Measurements from ENCODE around the gene TRPC4. TPM values are rescaled to one million over a fixed set of nuclear protein-coding genes. Genes with fewer than 3 reads are reported as not detected.

TRPC4 gene
- total and polyA plus RNA-seq, 12 donors, result 0.24 to 22.5 (median 0.78) TPM

DNA sequence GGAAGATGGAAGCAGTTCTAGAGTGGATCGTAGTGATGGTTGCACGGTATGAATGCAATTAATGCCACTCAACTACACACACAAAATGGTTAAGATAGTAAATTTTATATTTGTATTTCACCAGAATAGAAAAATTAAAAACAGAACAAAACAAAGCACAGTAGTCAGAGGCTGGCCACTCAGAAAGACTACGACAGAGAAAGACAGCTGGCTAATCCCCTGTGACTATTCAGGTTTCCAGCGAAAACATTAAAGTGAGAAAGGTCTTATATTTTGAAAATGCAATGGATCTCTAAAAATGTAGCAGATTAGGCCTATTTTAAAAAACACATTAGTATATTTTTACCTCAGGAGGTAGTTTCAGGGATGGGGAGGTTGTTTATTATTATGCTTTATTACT is 139.7 kb downstream of the TRPC4 start:
- no peaks in the 10 kb centered on the region for H3K9me3 ChIP-seq (replicated peaks in 1 of 3)
- TF ChIP-seq, protein P1, sequence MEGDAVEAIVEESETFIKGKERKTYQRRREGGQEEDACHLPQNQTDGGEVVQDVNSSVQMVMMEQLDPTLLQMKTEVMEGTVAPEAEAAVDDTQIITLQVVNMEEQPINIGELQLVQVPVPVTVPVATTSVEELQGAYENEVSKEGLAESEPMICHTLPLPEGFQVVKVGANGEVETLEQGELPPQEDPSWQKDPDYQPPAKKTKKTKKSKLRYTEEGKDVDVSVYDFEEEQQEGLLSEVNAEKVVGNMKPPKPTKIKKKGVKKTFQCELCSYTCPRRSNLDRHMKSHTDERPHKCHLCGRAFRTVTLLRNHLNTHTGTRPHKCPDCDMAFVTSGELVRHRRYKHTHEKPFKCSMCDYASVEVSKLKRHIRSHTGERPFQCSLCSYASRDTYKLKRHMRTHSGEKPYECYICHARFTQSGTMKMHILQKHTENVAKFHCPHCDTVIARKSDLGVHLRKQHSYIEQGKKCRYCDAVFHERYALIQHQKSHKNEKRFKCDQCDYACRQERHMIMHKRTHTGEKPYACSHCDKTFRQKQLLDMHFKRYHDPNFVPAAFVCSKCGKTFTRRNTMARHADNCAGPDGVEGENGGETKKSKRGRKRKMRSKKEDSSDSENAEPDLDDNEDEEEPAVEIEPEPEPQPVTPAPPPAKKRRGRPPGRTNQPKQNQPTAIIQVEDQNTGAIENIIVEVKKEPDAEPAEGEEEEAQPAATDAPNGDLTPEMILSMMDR (IDR thresholded peaks at IDR 0.05), result no peak
- no peak for TF ChIP-seq POLR2A (IDR thresholded peaks at IDR 0.05)
- H3K36me3 ChIP-seq (replicated peaks in 1 of 2), result no peaks in the 10 kb centered on the region
- no peak for DNase-seq
- no peak overlapping the region for H3K4me3 ChIP-seq
- WGBS, 4 donors, result 83 to 87% (median 86%) methylated on average over 4 of the region's 4 CpGs
- H3K4me1 ChIP-seq (replicated peaks in 1 of 2), result no peaks in the 10 kb centered on the region
- intact Hi-C loops (cut with DNase I), result no loop called here
- no peak overlapping the region for H3K27ac ChIP-seq
- no peaks in the 10 kb centered on the region for H3K27me3 ChIP-seq

DNA sequence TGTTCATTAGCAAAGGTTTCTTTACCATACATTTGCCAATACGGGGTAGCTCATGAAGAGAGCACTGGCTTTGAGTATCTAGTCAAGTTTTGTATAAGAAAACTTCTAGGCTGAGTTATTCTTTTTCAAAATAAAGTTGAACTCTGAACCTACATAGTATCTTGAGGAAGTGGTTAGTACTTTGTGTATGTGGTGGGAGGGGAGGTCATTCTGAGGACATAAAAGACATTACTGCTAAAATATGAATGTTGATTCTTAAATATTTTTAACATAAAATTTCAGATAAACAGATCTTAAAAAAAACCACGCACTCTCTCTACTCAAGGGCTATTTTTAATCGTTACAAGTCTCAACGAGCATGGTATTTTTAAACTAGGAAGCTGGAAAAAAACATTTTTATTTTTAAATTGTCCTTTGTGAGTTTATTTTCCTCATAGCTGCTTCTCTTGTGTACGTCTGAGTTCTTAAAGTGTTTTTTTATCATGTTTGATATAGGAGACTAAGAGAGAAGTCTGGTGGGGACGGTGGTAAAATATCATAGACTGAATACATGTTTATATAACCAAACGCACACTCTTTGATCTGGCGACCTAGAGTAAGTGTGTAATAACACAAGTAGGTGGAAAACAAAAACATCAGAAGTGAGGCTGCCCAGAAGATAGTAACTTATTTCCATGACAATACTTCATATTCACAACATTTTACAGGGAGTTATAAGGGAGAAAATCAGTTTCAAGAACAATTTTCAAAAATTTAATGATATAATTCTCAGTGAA is 153.0 kb downstream of the TRPC4 start:
- DNase-seq, result no peak
- Histone ChIP-seq H3K9me3 (replicated peaks in 1 of 3) (no peaks in the 10 kb centered on the region), H3K27me3 (no peaks in the 10 kb centered on the region), H3K4me3 (no peak overlapping the region), H3K4me1 (replicated peaks in 1 of 2) (no peaks in the 10 kb centered on the region), H3K36me3 (replicated peaks in 1 of 2) (no peaks in the 10 kb centered on the region), H3K27ac (no peak overlapping the region)
- TF ChIP-seq, protein P1 (IDR thresholded peaks at IDR 0.05), result no peak
- no peak for TF ChIP-seq POLR2A (IDR thresholded peaks at IDR 0.05)
- 41 to 48% (median 44%) methylated on average over 8 of the region's 8 CpGs for WGBS, 4 donors
- intact Hi-C loops (cut with DNase I), result no loop called here

DNA sequence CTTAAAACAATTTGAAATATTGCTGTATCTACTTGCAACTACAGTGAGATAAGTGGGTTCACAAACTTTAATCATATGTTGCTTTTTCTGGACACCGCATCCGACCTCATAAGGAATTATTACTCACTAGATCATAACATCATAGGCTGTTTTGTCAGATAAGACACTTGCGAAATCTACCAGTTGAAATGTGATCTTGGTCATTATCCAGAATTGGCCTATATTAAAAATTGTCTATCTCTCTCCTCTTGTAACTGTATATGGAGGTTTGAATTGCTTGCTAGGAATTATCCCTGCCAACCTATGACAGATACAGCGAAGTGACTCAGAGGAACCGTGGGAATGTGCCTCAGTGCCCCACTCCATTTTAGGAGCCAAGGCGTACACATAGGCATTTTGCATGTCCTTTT is 154.0 kb downstream of the TRPC4 start:
- intact Hi-C loops (cut with DNase I), result no loop called here
- Histone ChIP-seq H3K4me3 (no peak overlapping the region), H3K4me1 (replicated peaks in 1 of 2) (no peaks in the 10 kb centered on the region), H3K36me3 (replicated peaks in 1 of 2) (no peaks in the 10 kb centered on the region), H3K27me3 (no peaks in the 10 kb centered on the region), H3K9me3 (replicated peaks in 1 of 3) (no peaks in the 10 kb centered on the region), H3K27ac (no peak overlapping the region)
- DNase-seq, result no peak
- 37 to 65% (median 62%) methylated on average over 6 of the region's 6 CpGs for WGBS, 4 donors
- TF ChIP-seq, protein P1 (IDR thresholded peaks at IDR 0.05), result no peak
- TF ChIP-seq POLR2A (IDR thresholded peaks at IDR 0.05), result no peak

DNA sequence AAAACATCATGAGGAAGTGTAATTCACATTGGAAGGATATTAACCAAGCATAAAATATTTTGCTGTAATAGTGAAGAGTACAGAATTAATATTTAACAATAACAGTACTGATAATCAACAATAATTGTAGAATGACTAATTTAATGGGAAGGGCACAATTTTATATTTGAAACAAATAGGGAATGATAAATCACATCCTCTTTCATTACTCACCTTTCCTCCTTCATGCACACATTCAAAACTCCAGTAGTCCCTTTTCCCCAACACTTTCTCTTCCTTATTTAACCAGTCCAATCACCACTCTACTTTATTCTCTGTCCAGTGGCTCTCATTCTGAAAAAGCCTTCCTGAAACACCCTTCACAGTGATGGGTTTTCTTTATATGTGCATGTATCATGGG is 160.3 kb downstream of the TRPC4 start:
- no peak for TF ChIP-seq POLR2A (IDR thresholded peaks at IDR 0.05)
- TF ChIP-seq, protein P1 (IDR thresholded peaks at IDR 0.05), result no peak
- intact Hi-C loops (cut with DNase I), result no loop called here
- Histone ChIP-seq H3K27me3 (no peaks in the 10 kb centered on the region), H3K27ac (no peak overlapping the region), H3K9me3 (replicated peaks in 1 of 3) (no peaks in the 10 kb centered on the region), H3K4me1 (replicated peaks in 1 of 2) (no peaks in the 10 kb centered on the region), H3K4me3 (no peak overlapping the region), H3K36me3 (replicated peaks in 1 of 2) (no peaks in the 10 kb centered on the region)
- no peak for DNase-seq

Data from adrenal gland (tissue), 12 donors.